ENCODE data around the gene ZCCHC18.

- TF ChIP-seq CTCF (IDR thresholded peaks at IDR 0.05; ENCODE audit: low read length) (no peak), EZH2 (IDR thresholded peaks at IDR 0.05; ENCODE audit: borderline replicate concordance, low read length) (no peak)
Observed at GRCh38 chrX:104098919-104099318, 13.4 kb upstream of the ZCCHC18 start.

Data from OCI-LY1 (cell line).